Measurements from ENCODE around the gene TM4SF1. TPM values are rescaled to one million over a fixed set of nuclear protein-coding genes. Genes with fewer than 3 reads are reported as not detected.

The TM4SF1 gene
- total RNA-seq, 1 donor from 2014 or later = not detected

DNA sequence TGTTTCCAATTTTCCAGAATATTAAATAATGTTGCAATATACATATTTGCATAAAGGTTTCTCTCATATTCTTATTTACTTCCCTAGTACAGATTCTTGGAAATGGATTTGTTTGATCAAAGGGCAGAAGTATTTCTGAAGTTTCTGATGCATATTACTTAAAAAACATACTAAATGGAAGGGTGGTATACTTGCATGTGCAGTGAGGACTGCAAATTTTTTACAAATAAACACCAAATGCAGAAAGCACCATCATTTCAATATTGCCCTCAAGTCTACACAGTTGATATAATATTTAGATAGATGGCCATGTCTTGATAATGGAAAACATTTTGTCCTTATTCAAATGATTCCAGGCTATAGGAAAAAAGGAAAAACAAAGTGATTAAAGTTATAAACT, 56.3 kb downstream of the TM4SF1 start:
- TF ChIP-seq, protein P1, sequence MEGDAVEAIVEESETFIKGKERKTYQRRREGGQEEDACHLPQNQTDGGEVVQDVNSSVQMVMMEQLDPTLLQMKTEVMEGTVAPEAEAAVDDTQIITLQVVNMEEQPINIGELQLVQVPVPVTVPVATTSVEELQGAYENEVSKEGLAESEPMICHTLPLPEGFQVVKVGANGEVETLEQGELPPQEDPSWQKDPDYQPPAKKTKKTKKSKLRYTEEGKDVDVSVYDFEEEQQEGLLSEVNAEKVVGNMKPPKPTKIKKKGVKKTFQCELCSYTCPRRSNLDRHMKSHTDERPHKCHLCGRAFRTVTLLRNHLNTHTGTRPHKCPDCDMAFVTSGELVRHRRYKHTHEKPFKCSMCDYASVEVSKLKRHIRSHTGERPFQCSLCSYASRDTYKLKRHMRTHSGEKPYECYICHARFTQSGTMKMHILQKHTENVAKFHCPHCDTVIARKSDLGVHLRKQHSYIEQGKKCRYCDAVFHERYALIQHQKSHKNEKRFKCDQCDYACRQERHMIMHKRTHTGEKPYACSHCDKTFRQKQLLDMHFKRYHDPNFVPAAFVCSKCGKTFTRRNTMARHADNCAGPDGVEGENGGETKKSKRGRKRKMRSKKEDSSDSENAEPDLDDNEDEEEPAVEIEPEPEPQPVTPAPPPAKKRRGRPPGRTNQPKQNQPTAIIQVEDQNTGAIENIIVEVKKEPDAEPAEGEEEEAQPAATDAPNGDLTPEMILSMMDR (IDR thresholded peaks at IDR 0.05; ENCODE audit: partially characterized antibody, unreplicated experiment) = no peak
- no peaks in the 10 kb centered on the region for H3K36me3 Mint-ChIP-seq (ENCODE audit: unreplicated experiment)
- peaks cover 1% of the 10 kb centered on the region for H3K27me3 Mint-ChIP-seq (ENCODE audit: unreplicated experiment)
- H3K9me3 Mint-ChIP-seq (ENCODE audit: unreplicated experiment) = no peaks in the 10 kb centered on the region
- H3K4me1 Mint-ChIP-seq (ENCODE audit: low read depth, unreplicated experiment) = no peaks in the 10 kb centered on the region
- DNase-seq = no peak
- no peak overlapping the region for H3K4me3 Mint-ChIP-seq (ENCODE audit: unreplicated experiment)
- no peak overlapping the region for H3K27ac Mint-ChIP-seq (ENCODE audit: unreplicated experiment)

DNA sequence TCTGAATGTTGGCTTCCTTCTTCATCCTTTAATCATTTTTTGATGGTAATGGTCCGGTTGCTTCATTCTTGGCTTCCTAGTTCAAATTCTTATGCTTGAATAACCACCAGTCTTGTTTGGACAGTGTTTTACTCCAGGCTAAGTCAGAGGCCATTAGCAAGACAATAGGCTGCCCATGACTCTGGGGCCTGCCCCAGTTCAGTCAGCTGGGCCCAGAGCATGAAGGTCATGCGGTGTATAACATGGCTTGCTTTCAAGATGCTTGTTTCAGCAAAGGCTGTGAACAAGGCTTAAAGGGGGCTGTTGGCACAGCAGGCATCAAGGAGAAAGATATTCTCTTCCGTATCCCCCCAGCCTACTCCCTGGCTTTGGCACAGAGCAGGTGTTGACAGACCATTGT, 57.7 kb downstream of the TM4SF1 start:
- TF ChIP-seq, protein P1 (IDR thresholded peaks at IDR 0.05; ENCODE audit: partially characterized antibody, unreplicated experiment) = no peak
- Mint-ChIP-seq H3K27ac (ENCODE audit: unreplicated experiment) (no peak overlapping the region), H3K9me3 (ENCODE audit: unreplicated experiment) (no peaks in the 10 kb centered on the region), H3K4me1 (ENCODE audit: low read depth, unreplicated experiment) (no peaks in the 10 kb centered on the region), H3K4me3 (ENCODE audit: unreplicated experiment) (no peak overlapping the region), H3K27me3 (ENCODE audit: unreplicated experiment) (no peaks in the 10 kb centered on the region), H3K36me3 (ENCODE audit: unreplicated experiment) (no peaks in the 10 kb centered on the region)
- no peak for DNase-seq

Other genes with a start within 250 kb of the TM4SF1 start
- 12.1 TPM for gene HPS3, start 248.0 kb downstream of the TM4SF1 start, total RNA-seq (ENCODE audit: unreplicated experiment)
- gene CP, start 155.8 kb downstream of the TM4SF1 start, total RNA-seq (ENCODE audit: unreplicated experiment) = not detected
- not detected for gene TM4SF18, start 44.0 kb downstream of the TM4SF1 start, total RNA-seq (ENCODE audit: unreplicated experiment)
- gene TM4SF4, start 97.0 kb upstream of the TM4SF1 start, total RNA-seq (ENCODE audit: unreplicated experiment) = not detected

Data from glutamatergic neuron (in vitro differentiated cells).